LNCaP clone FGC (cell line): ENCODE results near the gene ERFE.

Experiments
- DNase-seq: peaks from one replicate; pipeline ENCODE4 v3.0.0-alpha.2; 2011; ENCODE audit warnings: low read depth
- H3K4me3 ChIP-seq: 2 replicates; pipeline ENCODE4 v1.5.1; 2011; ENCODE audit warnings: mild to moderate bottlenecking, low read depth, low read length, control low read depth
- CTCF ChIP-seq: IDR thresholded peaks from 2 replicates; pipeline ENCODE4 v1.5.1; 2012; ENCODE audit warnings: mild to moderate bottlenecking; ENCODE audit not compliant: control insufficient read depth, insufficient read depth; ENCODE audit errors: extremely low read depth

The ERFE gene

DNA sequence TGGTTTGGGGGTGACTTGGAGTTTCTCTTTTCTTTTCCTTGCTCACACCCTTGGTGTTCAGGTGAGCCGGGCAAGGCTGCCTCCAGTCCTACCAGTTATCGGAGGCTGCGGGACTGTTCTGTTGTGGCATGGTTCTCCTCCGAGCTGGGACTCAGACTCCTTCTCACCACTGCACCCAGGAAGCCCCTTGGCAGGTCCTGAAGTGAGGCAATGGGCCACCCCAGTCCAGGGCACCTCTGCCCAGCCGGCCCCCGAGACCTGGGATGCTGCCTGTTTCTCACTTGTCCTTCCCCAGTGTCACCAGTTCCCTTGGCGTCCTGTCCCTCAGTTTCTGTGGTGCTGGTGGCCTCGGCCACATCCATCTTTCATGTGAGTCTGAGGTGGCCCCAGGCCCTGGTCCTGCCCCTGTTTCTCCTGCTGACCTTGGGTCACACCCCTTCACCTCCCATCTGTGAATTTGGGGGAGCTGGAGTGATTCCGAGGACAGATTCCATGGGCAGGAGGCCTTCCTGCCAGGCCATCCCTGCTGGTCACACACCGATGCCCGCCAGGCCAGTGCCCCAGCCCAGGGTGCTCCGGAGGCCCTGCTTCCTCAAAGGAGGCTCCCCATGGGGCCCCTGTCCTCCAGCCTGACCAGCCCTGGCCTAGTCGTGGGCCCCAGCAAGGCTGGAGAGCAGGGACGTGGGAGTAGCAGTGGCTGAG lies 26.9 kb upstream of the ERFE start:
- DNase-seq: no peak
- no peak for TF ChIP-seq CTCF
- H3K4me3 ChIP-seq: no peak overlapping the region

GRCh38 chr2:238132463-238133450 lies 26.0 kb upstream of the ERFE start:
- no peak for TF ChIP-seq CTCF
- DNase-seq: no peak
- H3K4me3 ChIP-seq: no peak overlapping the region

- no peak for DNase-seq
- no peak overlapping the region for H3K4me3 ChIP-seq
- no peak for TF ChIP-seq CTCF
Measured at GRCh38 chr2:238133499-238134392, 25.0 kb upstream of the ERFE start.

DNA sequence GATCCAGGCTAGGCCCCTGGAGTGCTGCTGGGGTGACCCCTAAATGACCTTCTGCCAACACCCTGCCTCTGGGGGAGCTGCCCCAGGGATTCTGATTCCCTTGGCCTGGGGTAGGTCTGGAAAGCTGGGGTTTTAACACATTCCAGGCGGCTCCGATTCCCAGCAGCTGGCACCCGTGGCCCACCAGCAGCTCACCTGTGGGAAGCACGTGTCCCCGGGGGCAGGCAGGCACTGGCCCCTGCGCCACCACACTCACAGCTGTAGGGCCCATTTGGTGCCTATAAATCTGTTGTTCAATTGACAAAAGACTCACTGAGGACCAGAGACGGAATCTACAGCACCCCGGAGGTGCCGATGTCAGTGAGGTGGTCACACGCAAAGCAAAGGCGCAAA lies 24.4 kb upstream of the ERFE start:
- no peak for TF ChIP-seq CTCF
- H3K4me3 ChIP-seq: no peak overlapping the region
- no peak for DNase-seq

GRCh38 chr2:238135601-238136150 lies 23.1 kb upstream of the ERFE start:
- no peak for DNase-seq
- H3K4me3 ChIP-seq: no peak overlapping the region

More at GRCh38 chr2:238135601-238136150, 23.1 kb upstream of the ERFE start:
- TF ChIP-seq CTCF: no peak
